ENCODE results near the gene MILR1.

MILR1 gene

DNA sequence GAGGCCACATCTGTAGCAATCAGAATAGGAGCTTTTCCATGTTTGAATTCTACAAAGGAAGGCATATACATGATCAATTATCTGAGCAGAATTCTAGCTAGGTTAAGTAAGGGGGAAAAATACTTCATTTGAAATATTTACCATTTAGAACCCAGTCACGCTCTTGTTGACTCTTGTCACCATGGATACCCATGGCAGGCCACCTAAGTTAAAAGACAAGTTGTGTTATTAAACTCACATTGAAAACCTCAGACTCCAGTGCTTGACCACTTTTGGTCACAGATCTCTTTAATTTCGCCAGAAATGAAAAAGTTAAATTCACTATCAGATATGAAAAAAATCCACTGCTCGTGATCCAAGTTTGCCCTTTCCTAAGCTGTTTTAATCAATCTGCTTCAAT lies 53.1 kb downstream of the MILR1 start:
- no peak overlapping the region for H3K4me3 ChIP-seq
- peaks cover 81% of the 10 kb centered on the region for H3K36me3 ChIP-seq (ENCODE audit: insufficient read depth, low read length)
- H3K9me3 ChIP-seq (ENCODE audit: low read depth, low read length), result no peaks in the 10 kb centered on the region
- no peak for TF ChIP-seq EZH2 (IDR thresholded peaks at IDR 0.05)
- no peak for TF ChIP-seq POLR2AphosphoS5 (IDR thresholded peaks at IDR 0.05; ENCODE audit: borderline replicate concordance, low read depth, low read length)
- TF ChIP-seq FOXP2 (optimal IDR thresholded peaks at IDR 0.05; ENCODE audit: control extremely low read depth, extremely low read length, insufficient read depth), result no peak
- DNase-seq (ENCODE audit: low read depth, low spot score), result no peak
- H3K27ac ChIP-seq, result peak overlapping the region; percentile 56; the same call in 1 of the 2 replicates
- no peak overlapping the region for H3K9ac ChIP-seq (ENCODE audit: insufficient read length)

DNA sequence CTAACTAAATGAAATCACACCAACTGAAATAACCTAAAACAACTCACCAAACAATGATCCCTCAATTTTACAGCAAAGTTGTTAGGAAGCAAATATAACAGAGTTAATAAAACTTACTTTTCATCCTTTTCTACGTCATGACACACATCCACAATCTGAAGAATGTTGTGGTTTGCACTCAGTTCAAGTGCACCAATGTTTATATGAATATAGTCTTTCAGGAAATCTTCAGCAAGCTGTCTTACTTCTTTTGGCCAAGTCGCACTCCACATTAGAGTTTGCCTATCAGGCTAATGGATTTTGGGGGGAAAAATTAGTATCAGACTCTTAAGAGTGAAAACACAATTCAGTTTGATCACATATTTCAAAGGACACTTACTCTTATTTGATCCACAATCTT lies 53.9 kb downstream of the MILR1 start:
- peaks cover 78% of the 10 kb centered on the region for H3K36me3 ChIP-seq (ENCODE audit: insufficient read depth, low read length)
- TF ChIP-seq EZH2 (IDR thresholded peaks at IDR 0.05) (no peak), POLR2AphosphoS5 (IDR thresholded peaks at IDR 0.05; ENCODE audit: borderline replicate concordance, low read depth, low read length) (no peak), FOXP2 (optimal IDR thresholded peaks at IDR 0.05; ENCODE audit: control extremely low read depth, extremely low read length, insufficient read depth) (no peak)
- peak overlapping the region; percentile 56 for H3K27ac ChIP-seq
- no peak for DNase-seq (ENCODE audit: low read depth, low spot score)
- H3K9me3 ChIP-seq (ENCODE audit: low read depth, low read length), result no peaks in the 10 kb centered on the region
- no peak overlapping the region for H3K4me3 ChIP-seq
- H3K9ac ChIP-seq (ENCODE audit: insufficient read length), result peak overlapping the region; percentile 100

GRCh38 chr17:64503341-64503740 lies 54.4 kb downstream of the MILR1 start:
- H3K4me3 ChIP-seq, result no peak overlapping the region; the same call in 1 of the 2 replicates
- H3K9me3 ChIP-seq (ENCODE audit: low read depth, low read length), result no peaks in the 10 kb centered on the region
- TF ChIP-seq EZH2 (IDR thresholded peaks at IDR 0.05) (no peak), POLR2AphosphoS5 (IDR thresholded peaks at IDR 0.05; ENCODE audit: borderline replicate concordance, low read depth, low read length) (no peak), FOXP2 (optimal IDR thresholded peaks at IDR 0.05; ENCODE audit: control extremely low read depth, extremely low read length, insufficient read depth) (no peak)
- peaks cover 77% of the 10 kb centered on the region for H3K36me3 ChIP-seq (ENCODE audit: insufficient read depth, low read length)
- DNase-seq (ENCODE audit: low read depth, low spot score), result no peak
- H3K27ac ChIP-seq, result peak overlapping the region; percentile 56
- H3K9ac ChIP-seq (ENCODE audit: insufficient read length), result peak overlapping the region; percentile 100

- DNase-seq (ENCODE audit: low read depth, low spot score), result no peak
These were observed 55.2 kb downstream of the MILR1 start for GRCh38 chr17:64503821-64504768.

DNA sequence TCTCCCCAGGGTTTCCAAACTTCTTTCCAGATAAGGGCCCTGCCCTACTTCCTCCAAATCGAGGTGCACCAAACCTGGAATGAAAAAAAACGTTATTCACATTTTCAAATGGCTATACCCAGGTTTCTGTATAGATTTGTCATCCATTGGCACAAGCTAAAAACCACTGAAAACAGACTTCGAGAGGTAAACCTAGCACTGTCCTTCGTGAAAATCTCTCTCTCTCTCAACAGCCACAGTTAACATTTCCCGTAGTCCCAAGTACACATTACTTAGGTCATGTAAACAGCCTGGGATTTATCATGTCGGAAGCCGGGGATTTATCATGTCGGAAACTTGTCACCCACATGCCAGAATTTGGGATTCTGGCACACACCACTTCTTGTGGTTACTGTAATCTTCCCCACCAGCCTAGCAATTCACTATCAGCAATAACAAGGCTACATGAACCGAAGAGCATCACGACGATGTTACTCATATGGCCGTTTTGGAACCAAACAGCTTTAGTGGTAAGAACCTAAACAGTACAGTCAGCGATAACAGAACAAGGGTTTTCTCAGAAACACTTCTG lies 55.9 kb downstream of the MILR1 start:
- H3K27ac ChIP-seq, result peak overlapping the region; percentile 99; the same call in 1 of the 2 replicates
- H3K9ac ChIP-seq (ENCODE audit: insufficient read length), result peak overlapping the region; percentile 100
- TF ChIP-seq POLR2AphosphoS5 (IDR thresholded peaks at IDR 0.05; ENCODE audit: borderline replicate concordance, low read depth, low read length) (no peak; the same call in none of the 2 replicates), EZH2 (IDR thresholded peaks at IDR 0.05) (no peak), FOXP2 (optimal IDR thresholded peaks at IDR 0.05; ENCODE audit: control extremely low read depth, extremely low read length, insufficient read depth) (no peak)
- H3K36me3 ChIP-seq (ENCODE audit: insufficient read depth, low read length), result peaks cover 74% of the 10 kb centered on the region
- H3K4me3 ChIP-seq, result peak overlapping the region; percentile 90
- no peaks in the 10 kb centered on the region for H3K9me3 ChIP-seq (ENCODE audit: low read depth, low read length)
- DNase-seq (ENCODE audit: low read depth, low spot score), result no peak

More at GRCh38 chr17:64503821-64504768, 55.2 kb downstream of the MILR1 start:
- Histone ChIP-seq H3K4me3 (peak overlapping the region; percentile 90), H3K27ac (peak overlapping the region; percentile 99; the same call in 1 of the 2 replicates), H3K36me3 (ENCODE audit: insufficient read depth, low read length) (peaks cover 76% of the 10 kb centered on the region), H3K9me3 (ENCODE audit: low read depth, low read length) (no peaks in the 10 kb centered on the region), H3K9ac (ENCODE audit: insufficient read length) (peak overlapping the region; percentile 100)
- TF ChIP-seq EZH2 (IDR thresholded peaks at IDR 0.05), result no peak

GRCh38 chr17:64505340-64506200 lies 56.7 kb downstream of the MILR1 start:
- DNase-seq (ENCODE audit: low read depth, low spot score), result no peak
- peak overlapping the region; percentile 90 for H3K4me3 ChIP-seq
- H3K27ac ChIP-seq, result peak overlapping the region; percentile 99
- H3K9ac ChIP-seq (ENCODE audit: insufficient read length), result peak overlapping the region; percentile 100
- H3K36me3 ChIP-seq (ENCODE audit: insufficient read depth, low read length), result peaks cover 74% of the 10 kb centered on the region
- H3K9me3 ChIP-seq (ENCODE audit: low read depth, low read length), result no peaks in the 10 kb centered on the region
- TF ChIP-seq FOXP2 (optimal IDR thresholded peaks at IDR 0.05; ENCODE audit: control extremely low read depth, extremely low read length, insufficient read depth) (no peak), EZH2 (IDR thresholded peaks at IDR 0.05) (no peak), POLR2AphosphoS5 (IDR thresholded peaks at IDR 0.05; ENCODE audit: borderline replicate concordance, low read depth, low read length) (peak; percentile 81)

- Histone ChIP-seq H3K4me3 (peak within 1 kb of the TSS; percentile 90), H3K36me3 (ENCODE audit: insufficient read depth, low read length) (peaks cover 71% of the 10 kb centered on the region), H3K9me3 (ENCODE audit: low read depth, low read length) (no peaks in the 10 kb centered on the region), H3K9ac (ENCODE audit: insufficient read length) (peak within 1 kb of the TSS; percentile 100), H3K27ac (peak within 1 kb of the TSS; percentile 99)
- DNase-seq (ENCODE audit: low read depth, low spot score), result no peak
- TF ChIP-seq POLR2AphosphoS5 (IDR thresholded peaks at IDR 0.05; ENCODE audit: borderline replicate concordance, low read depth, low read length) (peak; percentile 99), EZH2 (IDR thresholded peaks at IDR 0.05) (no peak)
These were observed 57.3 kb downstream of the MILR1 start, which contains the start of gene DDX5 for GRCh38 chr17:64506201-64506575. Gene DDX5, minus strand, starts transcription at chr17:64506289. Its CDS starts 170 bp downstream, at chr17:64506119.

All from SK-N-MC (cell line).